GM12878 (cell line): ENCODE results near the gene GABBR2. TPM values are rescaled to one million over a fixed set of nuclear protein-coding genes. Genes with fewer than 3 reads are reported as not detected.
"Not testable (repeated sequence)": the region's sequence is repeated elsewhere in the genome, so short reads cannot be mapped to it uniquely, and the experiment has no call there.

Experiments used
- ATAC-seq: fragments of 200-7000 bp; cut with Tn5 transposase; 3 replicates; pipeline ENCODE4 v1.9.1; 2020; ENCODE audit warnings: mild to moderate bottlenecking, moderate library complexity
- BruUV-seq: library from RNA; stranded (reverse); fragments of 400-500 nt; replicated peaks from 2 replicates; lab custom pipeline; 2021; lab: Mats Ljungman, UMichigan
- CTCF ChIA-PET: fragments of 300-600 bp; sonication (Branson Sonifier 250); formaldehyde crosslinking; extraction: SDS; loops from one replicate; lab custom pipeline; 2021; ENCODE audit warnings: inconsistent platforms; lab: Yijun Ruan, JAX
- POLR2A ChIA-PET: fragments of 350-600 bp; formaldehyde crosslinking; extraction: SDS; loops from one replicate; lab custom pipeline; 2021; ENCODE audit warnings: inconsistent platforms; lab: Charles Lee
- RAD21 ChIA-PET: fragments of 300-600 bp; sonication (Branson Sonifier 250); formaldehyde crosslinking; loops from one replicate; lab custom pipeline; 2023; ENCODE audit warnings: antibody characterized with exemption; ENCODE audit not compliant: unreplicated experiment; lab: Charles Lee
- SMC1A ChIA-PET: fragments of 300-600 bp; sonication (Branson Sonifier 250); formaldehyde crosslinking; loops from one replicate; lab custom pipeline; 2023; ENCODE audit not compliant: unreplicated experiment, uncharacterized antibody; lab: Charles Lee
- DNase-seq: peaks from one replicate; pipeline ENCODE4 v3.0.0-alpha.2; 2011; ENCODE audit warnings: low read depth, low spot score
- FAIRE-seq: peaks from 3 replicates; lab custom pipeline; 2011; peaks lifted over from hg19 to GRCh38; lab: Jason Lieb, UNC
- H2AFZ ChIP-seq: 2 replicates; pipeline ENCODE4 v1.6.0; 2011; ENCODE audit warnings: low read depth, low read length, control low read depth; ENCODE audit not compliant: control insufficient read depth
- H3K27ac ChIP-seq: 2 replicates; pipeline ENCODE4 v1.5.1; 2011; ENCODE audit warnings: control low read depth; ENCODE audit not compliant: control insufficient read depth, insufficient read depth
- H3K27me3 ChIP-seq, 2 experiments: replicated peaks in 1 of 2; 2 replicates each; pipeline versions ENCODE4 v1.6.0 to v1.6.1; 2011; ENCODE audit warnings: low read length in 1 of 2; ENCODE audit not compliant: control insufficient read depth in 2 of 2, insufficient read depth in 2 of 2
- H3K36me3 ChIP-seq, 2 experiments: 2 replicates each; pipeline ENCODE4 v1.5.1; 2011; ENCODE audit warnings: low read length in 1 of 2; ENCODE audit not compliant: control insufficient read depth in 2 of 2, insufficient read depth in 2 of 2
- H3K4me1 ChIP-seq: 2 replicates; pipeline ENCODE4 v1.6.1; 2011; ENCODE audit warnings: mild to moderate bottlenecking, low read length, moderate library complexity, mixed read lengths; ENCODE audit not compliant: control insufficient read depth, insufficient read depth
- H3K4me2 ChIP-seq: 2 replicates; pipeline ENCODE4 v1.6.0; 2011; ENCODE audit warnings: control low read depth; ENCODE audit not compliant: control insufficient read depth, insufficient read depth
- H3K4me3 ChIP-seq: fragments of 200-600 bp; sonication (generic); 2 replicates; pipeline ENCODE4 v1.5.1; 2016
- H3K79me2 ChIP-seq: 2 replicates; pipeline ENCODE4 v1.6.0; 2011; ENCODE audit warnings: low read length; ENCODE audit not compliant: control insufficient read depth, insufficient read depth
- H3K9ac ChIP-seq: 2 replicates; pipeline ENCODE4 v1.8.0; 2011; ENCODE audit warnings: low read length, control low read depth, mixed read lengths; ENCODE audit not compliant: control insufficient read depth, insufficient read depth
- H3K9me3 ChIP-seq: replicated peaks from 3 replicates; pipeline ENCODE4 v1.5.1; 2011; ENCODE audit warnings: mild to moderate bottlenecking, low read length; ENCODE audit not compliant: control insufficient read depth, insufficient read depth
- H4K20me1 ChIP-seq: 2 replicates; pipeline ENCODE4 v1.6.0; 2011; ENCODE audit not compliant: control insufficient read depth, insufficient read depth
- MTA3 ChIP-seq: IDR thresholded peaks from 2 replicates; pipeline ENCODE4 v1.6.1; 2012; ENCODE audit warnings: low read length, inconsistent platforms, borderline replicate concordance
- POLR2AphosphoS5 ChIP-seq: IDR thresholded peaks from 2 replicates; pipeline ENCODE4 v1.6.1; 2011; ENCODE audit warnings: mild to moderate bottlenecking, low read length, inconsistent platforms
- SMAD5 ChIP-seq: IDR thresholded peaks from 2 replicates; pipeline ENCODE4 v1.6.1; 2016; ENCODE audit warnings: antibody characterized with exemption, low read depth
- STAT3 ChIP-seq: IDR thresholded peaks from 2 replicates; pipeline ENCODE4 v1.6.1; 2011; ENCODE audit warnings: low read depth, low read length, improper control_type of control experiment
- WGBS: methylation state at CpG from one replicate; pipeline ENCODE4 v1.1.6; 2016; ENCODE audit warnings: low lambda C conversion rate; ENCODE audit not compliant: insufficient replicate concordance, insufficient coverage; ENCODE audit errors: missing lambda C conversion rate; 5-methylcytosine and 5-hydroxymethylcytosine counted together
- in situ Hi-C: fragments of 300-500 bp; cut with MboI; formaldehyde crosslinking; loops from 9 replicates; pipeline ENCODE4 v1.14.3; 2018; ENCODE audit warnings: mixed read lengths
- intact Hi-C: fragments of 100-400 bp; cut with micrococcal nuclease; formaldehyde crosslinking; loops from one replicate; pipeline ENCODE4 v1.14.2; 2022; ENCODE audit not compliant: unreplicated experiment
- polyA plus RNA-seq, 11 experiments: library from polyadenylated mRNA; depleted of rRNA in 4 of 11; unstranded in 6 of 11; stranded (reverse) in 5 of 11; fragments of >200 nt; fragmentation: Nextera tagmentation in 4 of 11; fragmentation: Illumina TruSeq in 1 of 11; extraction: Ambion mirVana in 4 of 11; extraction: Trizol in 1 of 11; gene quantifications; 1 replicate in 1 of 11; 2 replicates in 10 of 11; pipeline versions ENCODE4 v1.2.1 to v1.2.3, GENCODE V29; 2011 to 2016; ENCODE audit warnings: inconsistent platforms in 2 of 11, missing spikeins in 2 of 11, low read depth in 1 of 11
- total RNA-seq, 4 experiments: library from RNA; depleted of rRNA in 3 of 4; stranded (reverse); fragments of >200 nt in 3 of 4; fragmentation: Illumina TruSeq in 1 of 4; extraction: Trizol in 1 of 4; gene quantifications; 2 replicates each; pipeline versions ENCODE4 v1.2.1 to v1.2.3, GENCODE V29; 2013 to 2021

GABBR2 gene
- total and polyA plus RNA-seq, 10 of the 15 experiments (the other 5 are each of a cell fraction or from before 2014, with no cell fraction given): 0.02 to 2.2 (median 0.06) TPM; not detected in 2

GRCh38 chr9:98686961-98687855 lies 21.5 kb downstream of the GABBR2 start (continued):
- TF ChIP-seq MTA3 (no peak), STAT3 (no peak), SMAD5 (no peak), POLR2AphosphoS5 (no peak)

GRCh38 chr9:98684816-98685215 lies 23.9 kb downstream of the GABBR2 start:
- H3K4me2 ChIP-seq, ATAC-seq, H3K9ac ChIP-seq, FAIRE-seq, H3K4me1 ChIP-seq, H2AFZ ChIP-seq, H3K79me2 ChIP-seq, BruUV-seq, H3K27me3 ChIP-seq, intact Hi-C loops, H3K9me3 ChIP-seq, H3K27ac ChIP-seq, H3K4me3 ChIP-seq, H3K36me3 ChIP-seq, in situ Hi-C loops, SMC1A ChIA-PET, H4K20me1 ChIP-seq, POLR2A ChIA-PET, DNase-seq, RAD21 ChIA-PET: not testable (repeated sequence)
- CTCF ChIA-PET: interaction anchor here (0.9 kb wide), 1 partner anchor 9 kb away, joined by 3 read pairs; no protein-coding TSS in a partner anchor
- 60% methylated on average over 2 of the region's 2 CpGs for WGBS
